ENCODE data around the gene TMEM115. TPM values are rescaled to one million over a fixed set of nuclear protein-coding genes. Genes with fewer than 3 reads are reported as not detected.

Gene TMEM115
- total and polyA plus RNA-seq, 9 of the 15 experiments (the other 6 are each of a cell fraction or from before 2014, with no cell fraction given), result 1.6 to 26.9 (median 14.1) TPM

DNA sequence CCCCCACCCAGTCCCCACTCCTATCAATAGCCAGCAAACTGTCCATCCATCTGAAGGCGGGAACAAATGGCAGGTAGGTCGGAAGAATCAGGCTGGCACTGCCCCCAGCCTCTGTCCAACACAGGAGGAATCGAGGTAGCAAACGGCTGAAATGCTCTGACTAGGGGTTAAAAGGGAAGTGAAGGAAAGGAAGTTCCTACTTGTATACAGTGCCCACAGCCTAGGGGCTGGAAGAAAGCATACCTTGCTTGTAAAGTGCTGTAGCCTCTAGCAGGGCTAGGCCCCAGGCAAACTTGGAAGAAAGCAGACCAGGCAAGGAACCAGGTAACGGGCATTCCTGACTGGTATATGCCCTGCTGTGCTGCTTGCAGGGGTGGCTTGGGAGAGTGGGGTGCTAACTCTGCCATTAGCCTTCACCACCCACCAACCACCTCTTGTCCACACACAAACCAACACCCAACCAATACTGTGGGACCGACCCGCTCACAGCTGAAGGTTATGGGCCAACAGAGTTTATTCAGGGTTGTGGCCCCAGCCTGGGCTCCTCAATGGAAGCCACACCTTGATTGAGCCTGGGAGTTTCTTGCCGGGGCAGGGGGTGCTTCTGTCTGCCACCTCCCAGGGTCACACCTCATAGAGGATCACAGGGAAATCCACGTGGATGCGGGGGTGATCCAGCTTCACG, 33.7 kb downstream of the TMEM115 start:
- FAIRE-seq (no peak), DNase-seq (ENCODE audit: extremely low read depth in 1 of 4, low spot score in 3 of 4) (no peak), ATAC-seq (no peak)
- no peak overlapping the region for H3K4me2 ChIP-seq (ENCODE audit: insufficient read depth, low read length)
- H3K36me3 ChIP-seq (ENCODE audit: control insufficient read depth, insufficient read depth, low read length), result peaks cover 40% of the 10 kb centered on the region; the same call in 2 of the 3 replicates
- peaks cover 17% of the 10 kb centered on the region for H3K79me2 ChIP-seq (ENCODE audit: control insufficient read depth, insufficient read depth, low read length)
- POLR2A ChIA-PET, result interaction anchor here (0.6 kb wide), 2 partner anchors 11 to 40 kb away, joined by 3 read pairs; no protein-coding TSS in a partner anchor
- H3K4me1 ChIP-seq (replicated peaks in 1 of 2; ENCODE audit: control insufficient read depth in 2 of 2, insufficient read depth in 2 of 2, low read length in 2 of 2), result peaks cover 16 to 45% of the 10 kb centered on the region in 2 experiments; a peak in 4 of 5 replicates
- WGBS (ENCODE audit: insufficient coverage, low coverage, missing lambda C conversion rate), result 72% methylated on average over 7 of the region's 11 CpGs
- no peaks in the 10 kb centered on the region for H3K27me3 ChIP-seq (ENCODE audit: control insufficient read depth in 2 of 2, insufficient read depth in 2 of 2, low read length in 2 of 2)
- H2AFZ ChIP-seq (ENCODE audit: low read depth, low read length), result no peak overlapping the region
- in situ Hi-C loops (cut with MboI) (no loop called here), intact Hi-C loops (cut with micrococcal nuclease) (loop anchor here (2.0 kb wide), 1 partner anchor 137 kb away; no protein-coding TSS in a partner anchor)
- no peak overlapping the region for H3K9ac ChIP-seq (ENCODE audit: insufficient read depth in 1 of 2, low read depth in 2 of 2, low read length in 2 of 2)
- CTCF ChIA-PET (ENCODE audit: low intra/inter-chr PET ratio), result interaction anchor here (1.4 to 2.1 kb wide), 2 partner anchors 51 to 98 kb away, joined by 6 read pairs; no protein-coding TSS in a partner anchor
- no peak overlapping the region for H3K4me3 ChIP-seq
- no TSS peak for BruUV-seq (replicated peaks)
- no peaks in the 10 kb centered on the region for H3K9me1 ChIP-seq (ENCODE audit: control insufficient read depth, insufficient read depth, low read length)
- 0 out of 2 replicates have a peak, but pooled peaks cover 2% of the 10 kb centered on the region for H4K20me1 ChIP-seq (replicated peaks; ENCODE audit: control insufficient read depth, insufficient read depth, low read length)
- no peaks in the 10 kb centered on the region for H3K9me3 ChIP-seq (replicated peaks; ENCODE audit: control insufficient read depth, insufficient read depth, low read depth, low read length)
- H3K27ac ChIP-seq (ENCODE audit: extremely low read depth, low read depth, low read length), result no peak overlapping the region
- TF ChIP-seq, protein P1, sequence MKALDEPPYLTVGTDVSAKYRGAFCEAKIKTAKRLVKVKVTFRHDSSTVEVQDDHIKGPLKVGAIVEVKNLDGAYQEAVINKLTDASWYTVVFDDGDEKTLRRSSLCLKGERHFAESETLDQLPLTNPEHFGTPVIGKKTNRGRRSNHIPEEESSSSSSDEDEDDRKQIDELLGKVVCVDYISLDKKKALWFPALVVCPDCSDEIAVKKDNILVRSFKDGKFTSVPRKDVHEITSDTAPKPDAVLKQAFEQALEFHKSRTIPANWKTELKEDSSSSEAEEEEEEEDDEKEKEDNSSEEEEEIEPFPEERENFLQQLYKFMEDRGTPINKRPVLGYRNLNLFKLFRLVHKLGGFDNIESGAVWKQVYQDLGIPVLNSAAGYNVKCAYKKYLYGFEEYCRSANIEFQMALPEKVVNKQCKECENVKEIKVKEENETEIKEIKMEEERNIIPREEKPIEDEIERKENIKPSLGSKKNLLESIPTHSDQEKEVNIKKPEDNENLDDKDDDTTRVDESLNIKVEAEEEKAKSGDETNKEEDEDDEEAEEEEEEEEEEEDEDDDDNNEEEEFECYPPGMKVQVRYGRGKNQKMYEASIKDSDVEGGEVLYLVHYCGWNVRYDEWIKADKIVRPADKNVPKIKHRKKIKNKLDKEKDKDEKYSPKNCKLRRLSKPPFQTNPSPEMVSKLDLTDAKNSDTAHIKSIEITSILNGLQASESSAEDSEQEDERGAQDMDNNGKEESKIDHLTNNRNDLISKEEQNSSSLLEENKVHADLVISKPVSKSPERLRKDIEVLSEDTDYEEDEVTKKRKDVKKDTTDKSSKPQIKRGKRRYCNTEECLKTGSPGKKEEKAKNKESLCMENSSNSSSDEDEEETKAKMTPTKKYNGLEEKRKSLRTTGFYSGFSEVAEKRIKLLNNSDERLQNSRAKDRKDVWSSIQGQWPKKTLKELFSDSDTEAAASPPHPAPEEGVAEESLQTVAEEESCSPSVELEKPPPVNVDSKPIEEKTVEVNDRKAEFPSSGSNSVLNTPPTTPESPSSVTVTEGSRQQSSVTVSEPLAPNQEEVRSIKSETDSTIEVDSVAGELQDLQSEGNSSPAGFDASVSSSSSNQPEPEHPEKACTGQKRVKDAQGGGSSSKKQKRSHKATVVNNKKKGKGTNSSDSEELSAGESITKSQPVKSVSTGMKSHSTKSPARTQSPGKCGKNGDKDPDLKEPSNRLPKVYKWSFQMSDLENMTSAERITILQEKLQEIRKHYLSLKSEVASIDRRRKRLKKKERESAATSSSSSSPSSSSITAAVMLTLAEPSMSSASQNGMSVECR (CRISPR knock-in tag; IDR thresholded peaks at IDR 0.05), result no peak
- TF ChIP-seq, protein P2, sequence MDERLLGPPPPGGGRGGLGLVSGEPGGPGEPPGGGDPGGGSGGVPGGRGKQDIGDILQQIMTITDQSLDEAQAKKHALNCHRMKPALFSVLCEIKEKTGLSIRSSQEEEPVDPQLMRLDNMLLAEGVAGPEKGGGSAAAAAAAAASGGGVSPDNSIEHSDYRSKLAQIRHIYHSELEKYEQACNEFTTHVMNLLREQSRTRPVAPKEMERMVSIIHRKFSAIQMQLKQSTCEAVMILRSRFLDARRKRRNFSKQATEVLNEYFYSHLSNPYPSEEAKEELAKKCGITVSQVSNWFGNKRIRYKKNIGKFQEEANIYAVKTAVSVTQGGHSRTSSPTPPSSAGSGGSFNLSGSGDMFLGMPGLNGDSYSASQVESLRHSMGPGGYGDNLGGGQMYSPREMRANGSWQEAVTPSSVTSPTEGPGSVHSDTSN (CRISPR knock-in tag; IDR thresholded peaks at IDR 0.05; ENCODE audit: low read depth), result no peak
- TF ChIP-seq, protein P2 (tag; conservative IDR thresholded peaks at IDR 0.05; ENCODE audit: low read depth), result no peak
- TF ChIP-seq, protein P3, sequence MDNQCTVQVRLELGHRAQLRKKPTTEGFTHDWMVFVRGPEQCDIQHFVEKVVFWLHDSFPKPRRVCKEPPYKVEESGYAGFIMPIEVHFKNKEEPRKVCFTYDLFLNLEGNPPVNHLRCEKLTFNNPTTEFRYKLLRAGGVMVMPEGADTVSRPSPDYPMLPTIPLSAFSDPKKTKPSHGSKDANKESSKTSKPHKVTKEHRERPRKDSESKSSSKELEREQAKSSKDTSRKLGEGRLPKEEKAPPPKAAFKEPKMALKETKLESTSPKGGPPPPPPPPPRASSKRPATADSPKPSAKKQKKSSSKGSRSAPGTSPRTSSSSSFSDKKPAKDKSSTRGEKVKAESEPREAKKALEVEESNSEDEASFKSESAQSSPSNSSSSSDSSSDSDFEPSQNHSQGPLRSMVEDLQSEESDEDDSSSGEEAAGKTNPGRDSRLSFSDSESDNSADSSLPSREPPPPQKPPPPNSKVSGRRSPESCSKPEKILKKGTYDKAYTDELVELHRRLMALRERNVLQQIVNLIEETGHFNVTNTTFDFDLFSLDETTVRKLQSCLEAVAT (IDR thresholded peaks at IDR 0.05), result no peak
- TF ChIP-seq TARDBP (IDR thresholded peaks at IDR 0.05) (no peak), ZC3H8 (IDR thresholded peaks at IDR 0.05) (no peak), TFAM (CRISPR knock-in tag; conservative IDR thresholded peaks at IDR 0.05) (no peak), PPARD (CRISPR knock-in tag; IDR thresholded peaks at IDR 0.05) (no peak), HNRNPLL (IDR thresholded peaks at IDR 0.05; ENCODE audit: low read depth, low read length, poor library complexity, severe bottlenecking) (no peak), ZFX (CRISPR knock-in tag; IDR thresholded peaks at IDR 0.05) (no peak)
- TF ChIP-seq, protein P4, sequence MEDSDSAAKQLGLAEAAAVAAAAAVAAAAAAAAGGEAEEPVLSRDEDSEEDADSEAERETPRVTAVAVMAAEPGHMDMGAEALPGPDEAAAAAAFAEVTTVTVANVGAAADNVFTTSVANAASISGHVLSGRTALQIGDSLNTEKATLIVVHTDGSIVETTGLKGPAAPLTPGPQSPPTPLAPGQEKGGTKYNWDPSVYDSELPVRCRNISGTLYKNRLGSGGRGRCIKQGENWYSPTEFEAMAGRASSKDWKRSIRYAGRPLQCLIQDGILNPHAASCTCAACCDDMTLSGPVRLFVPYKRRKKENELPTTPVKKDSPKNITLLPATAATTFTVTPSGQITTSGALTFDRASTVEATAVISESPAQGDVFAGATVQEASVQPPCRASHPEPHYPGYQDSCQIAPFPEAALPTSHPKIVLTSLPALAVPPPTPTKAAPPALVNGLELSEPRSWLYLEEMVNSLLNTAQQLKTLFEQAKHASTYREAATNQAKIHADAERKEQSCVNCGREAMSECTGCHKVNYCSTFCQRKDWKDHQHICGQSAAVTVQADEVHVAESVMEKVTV (CRISPR knock-in tag; IDR thresholded peaks at IDR 0.05), result no peak
